Loucy (cell line): ENCODE data around the gene HSD17B4.

ENCODE experiments used
- H2AFZ ChIP-seq: fragments of 200-600 bp; sonication (generic); 2 replicates; pipeline ENCODE4 v1.6.0; 2016; ENCODE audit warnings: antibody characterized with exemption, mild to moderate bottlenecking, low read length, moderate library complexity
- H3F3A ChIP-seq: fragments of 200-600 bp; 2 replicates; pipeline ENCODE4 v1.6.0; 2016; ENCODE audit warnings: antibody characterized with exemption, low read depth, mild to moderate bottlenecking
- H3K27me3 ChIP-seq: fragments of 200-600 bp; sonication (generic); 2 replicates; pipeline ENCODE4 v1.6.1; 2014; ENCODE audit warnings: low read length, mild to moderate bottlenecking; ENCODE audit not compliant: insufficient read depth, poor library complexity, severe bottlenecking
- H3K36me3 ChIP-seq: fragments of 200-600 bp; sonication (generic); 2 replicates; pipeline ENCODE4 v1.6.1; 2016; ENCODE audit warnings: low read length; ENCODE audit not compliant: insufficient read depth
- H3K4me1 ChIP-seq: fragments of 200-600 bp; sonication (generic); 2 replicates; pipeline ENCODE4 v1.5.1; 2014; ENCODE audit warnings: low read length, mild to moderate bottlenecking; ENCODE audit not compliant: insufficient read depth, poor library complexity, severe bottlenecking
- H3K4me2 ChIP-seq: fragments of 200-600 bp; sonication (generic); 2 replicates; pipeline ENCODE4 v1.6.0; 2014; ENCODE audit warnings: antibody characterized with exemption, low read length, low read depth, mild to moderate bottlenecking; ENCODE audit not compliant: poor library complexity, severe bottlenecking
- H3K4me3 ChIP-seq: fragments of 200-600 bp; sonication (generic); 2 replicates; pipeline ENCODE4 v1.5.1; 2014; ENCODE audit warnings: low read length, mild to moderate bottlenecking, mixed read lengths; ENCODE audit not compliant: poor library complexity, severe bottlenecking
- H3K79me2 ChIP-seq: fragments of 200-600 bp; sonication (generic); 2 replicates; pipeline ENCODE4 v1.6.1; 2014; ENCODE audit warnings: low read length; ENCODE audit not compliant: insufficient read depth
- H3K9ac ChIP-seq: fragments of 200-600 bp; sonication (generic); 2 replicates; pipeline ENCODE4 v1.6.0; 2014; ENCODE audit warnings: mild to moderate bottlenecking, low read depth, low read length, moderate library complexity; ENCODE audit not compliant: poor library complexity, severe bottlenecking
- H3K9me2 ChIP-seq: fragments of 200-600 bp; sonication (generic); replicated peaks from 2 replicates; pipeline ENCODE4 v1.6.1; 2016; ENCODE audit warnings: low read depth, low read length, mixed read lengths
- H3K9me3 ChIP-seq: fragments of 200-600 bp; sonication (generic); 2 replicates; pipeline ENCODE4 v1.6.1; 2014; ENCODE audit warnings: mild to moderate bottlenecking, antibody characterized with exemption, low read length, low read depth; ENCODE audit not compliant: insufficient read depth
- H4K20me1 ChIP-seq: fragments of 200-600 bp; sonication (generic); 2 replicates; pipeline ENCODE4 v1.6.0; 2014; ENCODE audit warnings: antibody characterized with exemption, low read length, mild to moderate bottlenecking; ENCODE audit not compliant: insufficient read depth, poor library complexity, severe bottlenecking
- EZH2phosphoT487 ChIP-seq: fragments of 200-600 bp; IDR thresholded peaks from 2 replicates; pipeline ENCODE4 v1.6.1; 2018; ENCODE audit warnings: antibody characterized with exemption, mild to moderate bottlenecking, moderate library complexity, borderline replicate concordance
- TF ChIP-seq, protein P1 (sequence below): fragments of 200-600 bp; sonication (generic); conservative IDR thresholded peaks from 2 replicates; pipeline ENCODE4 v1.5.1; 2014; ENCODE audit warnings: mild to moderate bottlenecking, antibody characterized with exemption, low read length

The HSD17B4 gene

GRCh38 chr5:119532637-119533036 lies 80.3 kb downstream of the HSD17B4 start:
- Histone ChIP-seq H3K4me1 (peaks cover 24% of the 10 kb centered on the region), H3K27me3 (no peaks in the 10 kb centered on the region), H3K4me3 (peak overlapping the region; percentile 25), H3F3A (no peaks in the 10 kb centered on the region), H3K9me3 (no peaks in the 10 kb centered on the region), H3K9ac (peak overlapping the region; percentile 42), H2AFZ (no peak overlapping the region), H3K79me2 (no peaks in the 10 kb centered on the region), H3K36me3 (no peaks in the 10 kb centered on the region; the same call in 1 of the 2 replicates), H4K20me1 (no peaks in the 10 kb centered on the region), H3K9me2 (no peaks in the 10 kb centered on the region), H3K4me2 (peak overlapping the region; percentile 62)
- TF ChIP-seq EZH2phosphoT487 = no peak
- TF ChIP-seq, protein P1, sequence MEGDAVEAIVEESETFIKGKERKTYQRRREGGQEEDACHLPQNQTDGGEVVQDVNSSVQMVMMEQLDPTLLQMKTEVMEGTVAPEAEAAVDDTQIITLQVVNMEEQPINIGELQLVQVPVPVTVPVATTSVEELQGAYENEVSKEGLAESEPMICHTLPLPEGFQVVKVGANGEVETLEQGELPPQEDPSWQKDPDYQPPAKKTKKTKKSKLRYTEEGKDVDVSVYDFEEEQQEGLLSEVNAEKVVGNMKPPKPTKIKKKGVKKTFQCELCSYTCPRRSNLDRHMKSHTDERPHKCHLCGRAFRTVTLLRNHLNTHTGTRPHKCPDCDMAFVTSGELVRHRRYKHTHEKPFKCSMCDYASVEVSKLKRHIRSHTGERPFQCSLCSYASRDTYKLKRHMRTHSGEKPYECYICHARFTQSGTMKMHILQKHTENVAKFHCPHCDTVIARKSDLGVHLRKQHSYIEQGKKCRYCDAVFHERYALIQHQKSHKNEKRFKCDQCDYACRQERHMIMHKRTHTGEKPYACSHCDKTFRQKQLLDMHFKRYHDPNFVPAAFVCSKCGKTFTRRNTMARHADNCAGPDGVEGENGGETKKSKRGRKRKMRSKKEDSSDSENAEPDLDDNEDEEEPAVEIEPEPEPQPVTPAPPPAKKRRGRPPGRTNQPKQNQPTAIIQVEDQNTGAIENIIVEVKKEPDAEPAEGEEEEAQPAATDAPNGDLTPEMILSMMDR = no peak

- no peak overlapping the region for H3K4me2 ChIP-seq
- H3K27me3 ChIP-seq = no peaks in the 10 kb centered on the region
- peaks cover 18% of the 10 kb centered on the region for H3K4me1 ChIP-seq
- H3K9me2 ChIP-seq = no peaks in the 10 kb centered on the region
- H2AFZ ChIP-seq = no peak overlapping the region
- no peaks in the 10 kb centered on the region for H3K79me2 ChIP-seq
- no peak overlapping the region for H3K9ac ChIP-seq
- no peaks in the 10 kb centered on the region for H3F3A ChIP-seq
- H3K36me3 ChIP-seq = no peaks in the 10 kb centered on the region
- no peaks in the 10 kb centered on the region for H3K9me3 ChIP-seq
- no peak for TF ChIP-seq EZH2phosphoT487
- TF ChIP-seq, protein P1 = no peak
- H4K20me1 ChIP-seq = no peaks in the 10 kb centered on the region
- no peak overlapping the region for H3K4me3 ChIP-seq
These were observed 85.4 kb downstream of the HSD17B4 start for GRCh38 chr5:119537704-119538103.

DNA sequence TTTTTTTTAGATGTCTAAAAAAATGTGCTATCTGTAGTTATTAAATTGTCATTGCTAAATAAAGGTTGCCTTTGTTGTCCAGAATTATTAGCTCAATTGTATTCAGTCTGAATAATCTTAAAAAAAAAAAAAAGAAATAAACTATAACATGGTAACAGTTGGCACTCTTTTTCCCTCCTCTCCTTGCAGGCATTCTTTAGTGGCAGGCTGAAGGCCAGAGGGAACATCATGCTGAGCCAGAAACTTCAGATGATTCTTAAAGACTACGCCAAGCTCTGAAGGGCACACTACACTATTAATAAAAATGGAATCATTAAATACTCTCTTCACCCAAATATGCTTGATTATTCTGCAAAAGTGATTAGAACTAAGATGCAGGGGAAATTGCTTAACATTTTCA lies 89.4 kb downstream of the HSD17B4 start:
- Histone ChIP-seq H3K36me3 (no peaks in the 10 kb centered on the region), H3K27me3 (no peaks in the 10 kb centered on the region), H3K4me1 (no peaks in the 10 kb centered on the region), H3F3A (no peaks in the 10 kb centered on the region), H3K9me3 (no peaks in the 10 kb centered on the region), H3K4me3 (no peak overlapping the region), H3K4me2 (no peak overlapping the region), H3K9me2 (no peaks in the 10 kb centered on the region), H3K9ac (no peak overlapping the region), H4K20me1 (no peaks in the 10 kb centered on the region), H2AFZ (no peak overlapping the region), H3K79me2 (no peaks in the 10 kb centered on the region)
- no peak for TF ChIP-seq EZH2phosphoT487

DNA sequence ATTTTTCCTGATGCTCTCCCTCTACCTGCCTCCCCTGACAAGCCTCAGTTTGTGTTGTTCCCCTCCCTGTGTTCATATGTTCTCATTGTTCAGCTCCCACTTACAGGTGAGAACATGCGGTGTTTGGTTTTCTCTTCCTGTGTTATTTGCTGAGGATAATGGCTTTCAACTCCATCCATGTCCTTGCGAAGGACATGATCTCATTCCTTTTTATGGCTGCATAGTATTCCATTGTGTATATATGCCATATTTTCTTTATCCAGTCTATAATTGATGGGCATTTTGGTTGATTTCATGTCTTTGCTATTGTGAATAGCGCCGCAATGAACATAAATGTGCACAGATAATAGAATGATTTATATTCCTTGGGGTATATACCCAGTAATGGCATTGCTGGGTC lies 99.5 kb downstream of the HSD17B4 start:
- H3K4me2 ChIP-seq = no peak overlapping the region
- no peak overlapping the region for H3K9ac ChIP-seq
- H4K20me1 ChIP-seq = no peaks in the 10 kb centered on the region
- no peak overlapping the region for H3K4me3 ChIP-seq
- H3K27me3 ChIP-seq = no peaks in the 10 kb centered on the region
- no peaks in the 10 kb centered on the region for H3K9me3 ChIP-seq
- no peaks in the 10 kb centered on the region for H3K36me3 ChIP-seq
- H3F3A ChIP-seq = no peaks in the 10 kb centered on the region
- H2AFZ ChIP-seq = no peak overlapping the region
- no peaks in the 10 kb centered on the region for H3K9me2 ChIP-seq
- no peaks in the 10 kb centered on the region for H3K79me2 ChIP-seq
- H3K4me1 ChIP-seq = no peaks in the 10 kb centered on the region
- no peak for TF ChIP-seq EZH2phosphoT487
- TF ChIP-seq, protein P1 = no peak
